ENCODE results near the gene TRIM74. TPM values are rescaled to one million over a fixed set of nuclear protein-coding genes. Genes with fewer than 3 reads are reported as not detected.
"Not testable (repeated sequence)": the region's sequence is repeated elsewhere in the genome, so short reads cannot be mapped to it uniquely, and the experiment has no call there.

The TRIM74 gene
- polyA plus RNA-seq, 1 experiment: not detected

- CTCF ChIA-PET: interaction anchor here (2.8 kb wide), 1 partner anchor 12 kb away, joined by 11 read pairs; no protein-coding TSS in a partner anchor
- POLR2A ChIA-PET; H3K27ac ChIP-seq (ENCODE audit: low read depth, low read length); H3K4me3 ChIP-seq (ENCODE audit: low read depth, low read length); DNase-seq (ENCODE audit: low read depth, low spot score); H3K9me3 ChIP-seq (ENCODE audit: control insufficient read depth, insufficient read depth, low read length); H3K27me3 ChIP-seq (ENCODE audit: control insufficient read depth, insufficient read depth, low read length): not testable (repeated sequence)
Measured at GRCh38 chr7:72927791-72928190, 41.5 kb downstream of the TRIM74 start.

GRCh38 chr7:72925546-72926120, 43.6 kb downstream of the TRIM74 start:
- POLR2A ChIA-PET: no interaction called here
- DNase-seq (ENCODE audit: low read depth, low spot score): no peak
- no peaks in the 10 kb centered on the region for H3K9me3 ChIP-seq (ENCODE audit: control insufficient read depth, insufficient read depth, low read length)
- CTCF ChIA-PET: interaction anchor here (2.8 kb wide), 1 partner anchor 10 kb away, joined by 11 read pairs; no protein-coding TSS in a partner anchor
- peak overlapping the region; percentile 82 for H3K4me3 ChIP-seq (ENCODE audit: low read depth, low read length)
- no peak for TF ChIP-seq CTCF (IDR thresholded peaks at IDR 0.05; ENCODE audit: low read depth, low read length)
- H3K27me3 ChIP-seq (ENCODE audit: control insufficient read depth, insufficient read depth, low read length): no peaks in the 10 kb centered on the region
- H3K27ac ChIP-seq (ENCODE audit: low read depth, low read length): peak overlapping the region; percentile 81

- ChIA-PET POLR2A (no interaction called here), CTCF (interaction anchor here (2.8 kb wide), 1 partner anchor 9 kb away, joined by 11 read pairs; no protein-coding TSS in a partner anchor)
- Histone ChIP-seq H3K27me3 (ENCODE audit: control insufficient read depth, insufficient read depth, low read length) (no peaks in the 10 kb centered on the region), H3K4me3 (ENCODE audit: low read depth, low read length) (peak within 1 kb of the TSS; percentile 82), H3K9me3 (ENCODE audit: control insufficient read depth, insufficient read depth, low read length) (no peaks in the 10 kb centered on the region), H3K27ac (ENCODE audit: low read depth, low read length) (peak within 1 kb of the TSS; percentile 92)
- TF ChIP-seq CTCF (IDR thresholded peaks at IDR 0.05; ENCODE audit: low read depth, low read length): no peak
- DNase-seq (ENCODE audit: low read depth, low spot score): peak; percentile 55
Measured at GRCh38 chr7:72924733-72925545, 44.3 kb downstream of the TRIM74 start, which contains the start of gene POM121. TSS of gene POM121 (plus strand) at chr7:72925095. CDS start at chr7:72925122, 27 bp downstream.

- no peaks in the 10 kb centered on the region for H3K9me3 ChIP-seq (ENCODE audit: control insufficient read depth, insufficient read depth, low read length)
- H3K4me3 ChIP-seq (ENCODE audit: low read depth, low read length): peak overlapping the region; percentile 82
- TF ChIP-seq CTCF (IDR thresholded peaks at IDR 0.05; ENCODE audit: low read depth, low read length): no peak
- CTCF ChIA-PET: no interaction called here
- POLR2A ChIA-PET: no interaction called here
- DNase-seq (ENCODE audit: low read depth, low spot score): no peak
- H3K27ac ChIP-seq (ENCODE audit: low read depth, low read length): peak overlapping the region; percentile 92
- H3K27me3 ChIP-seq (ENCODE audit: control insufficient read depth, insufficient read depth, low read length): no peaks in the 10 kb centered on the region
Measured at GRCh38 chr7:72924386-72924732, 44.9 kb downstream of the TRIM74 start.

GRCh38 chr7:72919256-72919775, 50.0 kb downstream of the TRIM74 start:
- TF ChIP-seq CTCF (IDR thresholded peaks at IDR 0.05; ENCODE audit: low read depth, low read length): no peak
- POLR2A ChIA-PET: no interaction called here
- CTCF ChIA-PET: no interaction called here
- Histone ChIP-seq H3K27me3 (ENCODE audit: control insufficient read depth, insufficient read depth, low read length) (no peaks in the 10 kb centered on the region), H3K4me3 (ENCODE audit: low read depth, low read length) (no peak overlapping the region), H3K9me3 (ENCODE audit: control insufficient read depth, insufficient read depth, low read length) (no peaks in the 10 kb centered on the region), H3K27ac (ENCODE audit: low read depth, low read length) (no peak overlapping the region)
- no peak for DNase-seq (ENCODE audit: low read depth, low spot score)
